HG03280 (cell line): Measurements from ENCODE around the gene GCNT3.

ENCODE experiments used
- ATAC-seq: cut with Tn5 transposase; IDR thresholded peaks from one replicate; pipeline ENCODE4 v1.9.1; 2021; ENCODE audit warnings: mild to moderate bottlenecking, moderate library complexity; ENCODE audit not compliant: unreplicated experiment

GCNT3 gene, protein sequence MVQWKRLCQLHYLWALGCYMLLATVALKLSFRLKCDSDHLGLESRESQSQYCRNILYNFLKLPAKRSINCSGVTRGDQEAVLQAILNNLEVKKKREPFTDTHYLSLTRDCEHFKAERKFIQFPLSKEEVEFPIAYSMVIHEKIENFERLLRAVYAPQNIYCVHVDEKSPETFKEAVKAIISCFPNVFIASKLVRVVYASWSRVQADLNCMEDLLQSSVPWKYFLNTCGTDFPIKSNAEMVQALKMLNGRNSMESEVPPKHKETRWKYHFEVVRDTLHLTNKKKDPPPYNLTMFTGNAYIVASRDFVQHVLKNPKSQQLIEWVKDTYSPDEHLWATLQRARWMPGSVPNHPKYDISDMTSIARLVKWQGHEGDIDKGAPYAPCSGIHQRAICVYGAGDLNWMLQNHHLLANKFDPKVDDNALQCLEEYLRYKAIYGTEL

DNA sequence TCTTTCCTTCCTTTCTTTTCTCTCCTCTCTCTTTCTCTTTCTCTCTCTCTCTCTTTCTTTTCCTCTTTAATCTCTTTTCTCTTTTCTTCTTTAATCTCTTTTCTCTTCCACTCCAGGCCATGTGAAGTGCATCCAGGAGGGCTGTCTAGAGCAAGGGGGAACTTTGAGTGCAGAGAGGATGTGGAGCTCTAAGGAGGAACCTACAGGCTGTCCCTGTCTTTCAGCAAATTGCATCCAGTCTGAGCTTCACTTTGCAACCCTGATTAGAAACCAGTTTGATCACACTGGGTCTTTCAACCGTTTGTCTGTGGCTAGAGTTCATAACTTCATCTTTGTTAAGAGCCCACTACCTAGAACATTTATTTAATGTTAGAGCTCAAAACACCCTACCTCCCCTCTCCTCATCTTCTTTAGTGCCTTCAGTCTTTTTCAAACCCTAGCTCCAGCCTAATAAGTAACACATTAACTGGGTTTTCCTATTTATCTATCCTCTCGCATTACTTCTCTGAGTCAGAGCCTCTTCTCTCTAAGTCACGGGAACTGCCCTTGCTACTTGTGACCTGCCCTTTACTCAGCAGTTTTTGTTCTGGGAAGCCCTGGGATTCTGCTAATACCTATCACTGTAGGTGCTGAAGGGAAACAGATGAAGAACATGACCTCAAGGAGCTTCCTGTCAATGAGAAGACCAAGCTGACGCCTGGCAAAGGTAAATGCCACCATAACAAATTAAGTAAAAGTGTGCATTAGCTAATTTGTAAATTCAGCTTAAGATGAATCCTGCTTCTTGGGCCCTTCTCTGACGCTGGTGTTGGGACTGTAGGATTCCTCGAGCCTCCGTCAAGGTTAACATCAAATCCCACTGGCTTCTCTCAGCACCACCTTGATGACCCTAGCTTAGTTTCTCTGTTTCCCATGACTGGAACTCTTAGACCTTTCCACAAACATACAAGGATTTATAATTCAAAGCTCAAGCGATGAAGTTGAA, at the start of gene GCNT3:
GCNT3 (plus strand) TSS at position 508 of the 985 bp plus-strand sequence. CDS start 6,456 bp downstream, outside the sequence.
- no peak for ATAC-seq

DNA sequence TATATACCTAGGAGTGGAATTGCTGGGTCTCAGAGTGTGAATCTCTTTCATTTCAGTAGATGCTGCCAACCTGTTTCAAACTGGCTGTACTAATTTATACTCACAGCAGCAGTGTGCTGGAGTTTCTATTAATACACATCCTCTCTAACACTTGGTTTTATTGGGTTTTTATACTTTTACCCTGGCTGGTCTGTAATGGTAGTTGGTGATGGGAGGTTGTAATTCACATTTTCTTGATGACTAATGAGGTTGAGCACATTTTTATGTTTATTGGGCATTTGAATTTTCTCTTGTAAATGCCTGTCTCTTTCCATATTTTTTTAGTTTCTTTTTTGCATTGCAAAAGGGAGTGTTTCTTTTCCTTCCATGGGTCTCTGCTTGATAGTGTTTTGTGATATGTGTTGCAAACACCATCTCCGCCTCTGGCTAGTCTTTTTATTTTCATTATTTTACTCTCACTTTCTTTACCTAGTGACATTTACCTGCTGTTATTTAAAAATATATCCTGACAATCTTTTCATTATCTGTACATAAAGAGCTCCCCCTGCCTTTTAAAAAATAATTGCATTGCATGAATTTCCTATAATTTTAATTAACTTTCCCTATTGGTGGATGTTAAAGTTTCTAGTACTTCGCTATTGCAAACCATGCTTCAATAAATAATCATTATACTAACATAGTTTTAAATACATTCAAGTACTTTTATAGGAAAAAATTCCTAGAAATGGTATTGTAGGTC, 49.0 kb upstream of the GCNT3 start:
- no peak for ATAC-seq

DNA sequence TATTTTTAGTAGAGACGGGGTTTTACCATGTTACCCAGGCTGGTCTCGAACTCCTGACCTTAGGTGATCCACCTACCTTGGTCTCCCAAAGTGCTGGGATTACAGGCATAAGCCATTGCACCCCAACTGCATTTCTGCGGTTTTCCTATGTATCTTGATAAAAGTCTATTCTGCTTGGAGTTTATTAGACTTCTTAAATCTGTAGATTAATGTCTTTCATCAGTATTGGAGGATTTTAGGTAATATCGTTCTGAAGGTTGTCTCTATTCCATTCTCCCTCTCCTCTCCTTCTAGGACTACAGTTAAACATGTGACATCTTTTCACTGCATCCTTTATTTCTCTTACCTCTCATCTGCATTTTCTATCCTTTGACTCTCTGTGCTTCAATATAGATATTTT, 46.3 kb upstream of the GCNT3 start:
- no peak for ATAC-seq

DNA sequence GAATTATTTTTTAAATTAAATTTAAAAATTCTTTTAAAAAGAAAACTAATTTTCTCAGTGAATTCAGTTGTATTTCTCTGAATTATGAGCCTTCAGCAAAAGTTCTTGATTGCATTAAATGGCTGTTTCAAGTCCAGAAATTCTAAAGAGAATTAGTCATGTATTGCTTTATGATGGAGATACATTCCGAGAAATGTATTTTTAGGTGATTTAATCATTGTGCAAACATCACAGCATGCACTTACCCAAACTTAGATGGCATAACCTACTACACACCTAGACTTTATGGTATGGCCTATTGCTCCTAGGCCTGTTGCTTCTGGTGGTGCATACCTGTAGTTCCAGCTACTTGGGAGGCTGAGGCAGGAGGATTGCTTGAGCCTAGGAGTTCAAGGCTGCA, 44.3 kb upstream of the GCNT3 start:
- ATAC-seq = no peak

DNA sequence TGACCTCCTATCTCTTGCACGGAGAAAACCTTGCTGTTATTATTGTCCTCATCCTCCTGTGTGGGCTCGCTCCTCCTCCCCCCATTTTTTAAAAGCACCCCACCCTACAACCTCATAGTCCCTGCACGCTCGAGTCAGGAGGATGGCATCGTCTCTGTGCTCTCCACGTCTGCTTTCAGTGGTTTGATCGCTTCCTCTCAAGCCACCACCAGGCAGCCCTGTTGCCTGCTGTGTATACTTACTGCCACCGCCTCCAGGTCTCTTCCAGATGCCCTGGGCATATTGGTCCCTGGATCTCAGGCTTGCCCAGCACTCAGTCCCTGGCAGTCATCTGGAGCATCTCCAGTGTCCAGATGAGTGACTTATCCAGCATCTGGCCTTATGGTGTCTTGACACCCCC, 42.1 kb upstream of the GCNT3 start:
- ATAC-seq = no peak

DNA sequence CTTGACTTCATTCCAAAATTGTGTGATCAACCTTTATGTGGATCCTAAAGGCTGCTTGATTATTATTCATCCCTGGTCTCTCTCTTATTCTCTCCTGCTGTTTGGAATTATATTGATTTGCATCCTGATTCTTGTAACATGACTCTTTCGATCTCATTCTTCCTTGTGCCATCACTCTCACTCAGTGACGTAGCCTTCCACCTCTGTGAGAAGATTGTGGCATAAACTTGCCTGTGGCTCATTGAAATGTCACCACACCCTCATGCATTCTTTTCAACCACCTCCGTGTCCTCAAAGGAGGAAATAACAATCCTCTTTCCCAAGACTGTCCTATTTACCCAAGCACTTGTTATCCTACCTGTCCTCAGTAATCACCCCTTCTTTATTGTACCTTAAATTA, 41.3 kb upstream of the GCNT3 start:
- ATAC-seq = no peak

DNA sequence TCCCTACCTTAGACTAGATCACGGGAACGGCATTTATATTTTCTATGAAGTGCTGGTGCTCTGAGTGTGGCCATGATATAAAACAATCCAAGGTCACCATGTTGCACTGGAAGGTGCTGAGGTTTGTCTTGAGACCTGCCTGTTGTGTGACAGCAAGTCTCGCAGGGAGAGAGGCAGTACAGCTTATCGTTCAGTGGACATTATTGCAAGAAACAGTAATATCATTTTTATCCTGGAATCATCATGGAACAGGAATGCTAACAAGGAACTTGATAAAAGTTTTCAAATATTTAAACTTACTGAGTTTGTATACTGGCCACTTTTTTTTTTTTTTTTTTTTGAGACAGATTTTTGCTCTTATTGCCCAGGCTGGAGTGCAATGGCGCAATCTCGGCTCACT, 40.0 kb upstream of the GCNT3 start:
- no peak for ATAC-seq

DNA sequence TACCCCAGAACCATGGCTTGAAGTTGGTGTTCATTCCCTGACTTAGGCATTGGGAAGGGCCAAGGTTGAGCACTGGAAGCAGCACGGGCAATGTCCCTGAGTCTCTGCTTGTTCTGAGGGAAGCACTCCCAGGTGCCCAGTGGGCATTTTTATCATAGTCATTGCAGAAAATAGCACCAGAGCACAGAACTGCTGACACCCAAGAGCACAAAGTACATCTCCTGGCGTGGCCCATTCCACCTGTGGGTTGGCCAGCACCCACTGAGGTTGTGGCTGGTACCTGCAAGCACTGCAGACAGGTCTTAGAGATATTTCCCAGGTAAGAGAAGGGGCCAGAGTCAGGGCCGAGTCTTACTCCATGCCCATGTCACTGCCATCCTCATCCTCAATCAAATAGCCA, 28.5 kb upstream of the GCNT3 start:
- ATAC-seq = no peak

DNA sequence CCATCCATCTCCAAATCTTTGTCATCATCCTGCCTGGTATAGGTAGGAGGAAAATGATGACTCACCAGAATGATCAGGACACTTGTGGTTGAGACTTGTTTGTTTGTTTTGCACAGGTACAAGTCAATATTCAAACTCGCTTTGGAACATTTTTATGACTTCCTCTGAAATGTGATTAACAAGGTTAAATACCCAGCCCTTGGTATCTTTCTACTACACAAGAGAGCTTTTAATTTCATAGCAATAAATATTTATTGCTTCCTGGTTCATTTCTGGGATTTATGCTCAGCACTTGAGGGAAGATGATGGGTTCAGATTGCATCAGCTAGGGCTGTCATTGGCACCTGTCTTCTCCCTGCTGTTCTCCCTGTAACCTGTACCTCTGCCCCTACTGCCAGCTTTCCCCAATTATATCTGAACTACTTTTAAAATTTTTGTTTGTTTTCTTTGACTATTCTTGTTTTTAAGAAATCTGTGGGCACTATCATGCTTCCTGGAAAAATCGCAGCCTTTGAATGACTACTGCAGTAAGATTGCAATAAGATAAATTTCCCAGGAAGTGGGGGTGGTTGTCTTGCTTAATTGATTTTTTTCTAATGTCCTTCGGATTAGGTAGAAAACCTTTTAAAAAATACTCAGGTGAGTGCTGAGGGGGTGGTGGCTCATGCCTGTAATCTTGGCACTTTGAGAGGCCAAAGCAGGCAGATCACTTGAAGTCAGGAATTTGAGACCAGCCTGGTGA, 24.3 kb upstream of the GCNT3 start:
- ATAC-seq = no peak

DNA sequence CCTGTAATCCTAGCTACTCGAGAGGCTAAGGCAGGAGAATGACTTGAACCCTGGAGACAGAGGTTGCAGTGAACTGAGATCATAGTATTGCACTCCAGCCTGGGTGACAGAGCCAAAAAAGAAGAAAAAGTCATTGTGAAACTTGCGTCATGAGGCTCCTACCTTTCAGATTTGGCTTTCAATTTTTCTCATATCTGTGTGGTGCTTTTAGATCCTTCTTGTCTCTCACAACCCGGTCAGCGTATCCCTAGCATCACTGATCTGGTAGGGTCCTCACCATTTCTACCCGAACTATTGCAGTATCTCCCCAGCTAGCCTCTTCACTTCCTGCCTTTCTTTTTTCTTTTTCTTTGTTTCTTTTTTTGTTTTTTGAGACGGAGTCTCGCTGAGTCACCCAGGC, 21.6 kb upstream of the GCNT3 start:
- no peak for ATAC-seq

DNA sequence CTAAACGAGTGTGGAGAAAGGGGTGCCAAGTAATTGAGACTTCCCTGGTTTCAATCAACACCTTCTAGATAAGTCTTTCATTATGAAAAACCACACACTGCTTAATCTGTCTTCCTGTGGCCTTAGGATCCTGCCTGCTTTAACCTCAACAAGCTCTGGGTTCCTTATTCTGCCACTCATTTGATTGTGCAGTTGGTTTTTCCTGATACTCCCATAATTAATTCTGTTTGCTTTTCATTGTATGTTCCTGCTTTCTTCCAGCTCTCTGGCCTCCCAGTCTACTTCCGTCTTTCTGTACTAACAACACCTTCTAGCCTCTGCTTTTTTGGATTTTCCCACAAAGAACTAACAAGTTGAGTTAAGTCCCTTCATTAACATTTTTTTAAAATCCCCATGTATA, 20.2 kb upstream of the GCNT3 start:
- ATAC-seq = no peak

DNA sequence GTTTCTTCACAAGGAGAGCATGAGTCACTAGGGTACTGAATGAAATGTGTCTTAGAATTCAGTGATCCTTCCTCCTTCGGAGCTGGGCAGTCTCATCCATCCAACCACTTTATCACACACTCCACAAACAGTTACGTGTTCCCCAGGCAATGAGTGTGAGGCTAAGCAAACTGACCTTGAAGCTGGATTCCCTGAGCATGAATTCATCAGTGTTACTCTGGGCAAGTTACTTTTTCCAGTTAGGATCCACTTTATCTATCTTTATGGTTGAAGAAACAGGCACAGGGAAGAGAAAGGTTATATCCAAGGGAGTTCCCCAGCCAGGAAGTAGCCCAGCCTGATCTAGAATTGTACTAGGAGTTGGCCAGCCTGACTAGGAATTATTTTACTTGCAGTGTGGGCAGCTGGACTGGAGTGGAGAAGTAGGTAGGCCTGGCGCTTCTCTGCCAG, 17.1 kb upstream of the GCNT3 start:
- no peak for ATAC-seq

DNA sequence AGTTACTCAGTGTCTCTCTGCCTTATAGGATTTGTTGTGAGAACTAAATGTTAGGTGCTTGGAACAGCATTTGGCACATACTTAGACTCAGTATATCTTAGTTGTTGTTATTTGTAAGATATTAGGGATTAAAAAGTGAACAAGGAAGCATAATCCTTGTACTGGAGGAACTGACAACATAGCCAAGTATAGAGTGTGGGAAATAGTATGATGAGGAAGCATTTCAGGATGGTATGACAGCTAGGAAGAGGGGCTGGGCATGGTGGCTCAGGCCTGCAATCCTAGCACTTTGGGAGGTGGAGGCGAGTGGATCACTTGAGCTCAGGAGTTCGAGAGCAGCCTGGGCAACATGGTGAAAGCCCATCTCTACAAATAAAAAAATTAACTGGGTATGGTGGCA, 16.6 kb upstream of the GCNT3 start:
- ATAC-seq = no peak

DNA sequence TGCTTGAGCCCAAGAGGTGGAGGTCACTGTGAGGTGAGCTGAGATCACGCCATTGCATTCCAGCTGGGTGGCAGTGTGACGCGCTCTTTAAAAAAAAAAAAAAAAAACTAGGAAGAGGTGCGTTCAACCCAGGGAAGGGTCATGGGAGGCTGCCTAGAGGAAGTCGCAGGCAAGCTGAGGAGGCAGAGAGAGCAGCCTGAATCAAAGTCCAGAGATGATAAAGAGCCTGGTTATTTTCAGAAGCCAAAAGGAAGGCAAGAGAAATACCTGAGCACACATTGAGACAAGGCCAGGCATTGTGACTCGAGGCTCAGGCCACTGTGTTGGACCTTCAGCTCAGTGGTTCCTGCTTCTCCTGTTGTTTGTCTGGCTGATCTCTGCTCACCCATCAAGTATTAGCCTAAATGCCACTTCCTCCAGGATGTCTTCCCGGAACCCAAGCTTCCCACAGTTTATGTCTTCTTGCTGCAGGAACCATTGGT, 16.1 kb upstream of the GCNT3 start:
- no peak for ATAC-seq

DNA sequence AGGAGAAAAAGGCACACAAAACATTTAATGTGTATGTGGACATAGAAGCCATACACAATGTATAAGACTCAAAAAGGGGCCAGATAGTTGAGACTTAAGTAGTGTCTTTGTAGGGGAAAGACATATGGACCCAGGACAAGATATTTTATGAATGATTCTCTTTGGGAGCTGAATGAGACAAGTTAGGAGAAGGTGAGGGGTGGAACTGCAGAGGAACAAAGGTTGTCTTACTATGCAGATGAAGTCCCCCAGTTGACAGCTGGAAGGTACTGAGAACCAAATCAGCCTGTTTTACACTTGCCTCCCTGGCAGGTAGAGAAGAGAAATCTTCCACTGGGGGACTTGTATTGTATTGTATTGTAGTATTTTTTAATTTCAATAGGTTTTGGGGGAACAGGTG, 14.9 kb upstream of the GCNT3 start:
- no peak for ATAC-seq

DNA sequence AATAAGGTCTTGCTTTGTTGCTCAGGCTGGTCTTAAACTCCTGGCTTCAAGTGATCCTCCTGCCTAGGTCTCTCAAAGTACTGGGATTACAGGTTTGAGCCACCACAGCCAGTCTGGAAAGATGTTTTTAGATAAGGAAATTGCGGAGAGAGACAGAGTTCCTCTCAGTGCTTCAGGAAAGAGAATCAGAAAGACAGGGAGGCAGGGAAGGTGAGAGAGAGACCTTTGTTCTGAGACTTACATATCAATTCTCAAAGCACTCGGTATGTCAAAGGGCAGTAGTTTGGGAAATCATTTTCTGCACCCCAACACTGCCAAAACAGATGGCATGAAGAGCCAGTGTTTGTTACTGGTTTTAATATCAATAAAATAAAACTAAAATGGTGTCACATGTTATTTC, 13.1 kb upstream of the GCNT3 start:
- ATAC-seq = no peak

DNA sequence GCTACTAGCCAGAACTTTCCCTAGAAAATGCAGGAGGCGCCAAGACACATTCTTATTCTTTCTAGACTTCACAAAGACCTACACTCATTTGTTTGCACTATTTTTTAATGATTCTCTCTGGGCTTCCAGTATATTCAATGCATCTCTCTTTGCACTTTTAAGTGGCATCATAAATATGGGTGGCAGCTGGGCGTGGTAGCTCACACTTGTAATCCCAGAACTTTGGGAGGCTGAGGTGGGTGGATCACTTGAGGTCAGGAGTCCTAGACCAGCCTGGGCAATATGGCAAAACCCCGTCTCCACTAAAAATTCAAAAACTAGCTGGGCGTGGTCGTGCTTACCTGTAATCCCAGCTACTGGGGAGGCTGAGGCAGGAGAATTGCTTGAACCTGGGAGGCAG, 5.6 kb upstream of the GCNT3 start:
- ATAC-seq = no peak

DNA sequence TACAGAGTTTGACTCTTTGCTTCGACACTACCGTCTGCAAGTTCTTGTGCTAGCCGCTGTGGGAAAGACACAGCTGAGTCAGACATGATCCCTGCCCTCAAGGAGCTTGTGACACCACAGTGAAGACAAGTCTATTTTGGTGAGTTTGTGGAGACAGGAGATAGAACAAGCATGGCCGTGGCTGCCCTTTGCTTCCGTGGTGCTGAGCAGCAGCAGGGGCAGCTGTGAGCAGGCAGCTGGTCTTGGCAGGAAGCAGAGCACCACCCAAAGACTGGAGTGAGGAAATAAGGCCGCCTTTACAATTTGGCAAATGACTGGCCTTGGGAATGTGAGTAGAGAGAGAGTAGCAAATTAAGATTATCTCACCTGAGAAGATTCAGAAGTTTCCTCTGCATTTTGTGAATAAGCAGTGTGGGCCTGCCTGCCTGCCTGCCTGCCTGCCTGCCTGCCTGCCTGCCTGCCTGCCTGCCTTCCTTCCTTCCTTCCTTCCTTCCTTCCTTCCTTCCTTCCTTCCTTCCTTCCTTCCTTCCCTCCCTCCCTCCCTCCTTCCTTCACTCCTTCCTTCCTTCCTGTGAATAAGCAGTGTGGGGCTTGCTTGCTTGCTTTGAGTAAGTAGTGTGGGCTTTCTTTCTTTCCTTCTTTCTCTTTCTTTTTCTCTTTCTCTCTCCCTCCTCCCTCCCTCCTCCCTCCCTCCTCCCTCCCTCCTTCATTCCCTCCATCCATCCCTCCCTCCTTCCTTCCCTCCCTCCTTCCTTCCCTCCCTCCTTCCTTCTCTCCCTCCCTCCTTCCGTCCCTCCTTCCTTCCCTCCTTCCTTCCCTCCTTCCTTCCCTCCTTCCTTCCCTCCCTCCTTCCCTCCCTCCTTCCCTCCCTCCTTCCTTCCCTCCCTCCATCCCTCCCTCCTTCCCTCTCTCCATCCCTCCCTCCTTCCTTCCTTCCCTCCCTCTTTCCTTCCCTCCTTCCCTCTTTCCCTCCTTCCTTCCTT, 1.6 kb upstream of the GCNT3 start:
- no peak for ATAC-seq

DNA sequence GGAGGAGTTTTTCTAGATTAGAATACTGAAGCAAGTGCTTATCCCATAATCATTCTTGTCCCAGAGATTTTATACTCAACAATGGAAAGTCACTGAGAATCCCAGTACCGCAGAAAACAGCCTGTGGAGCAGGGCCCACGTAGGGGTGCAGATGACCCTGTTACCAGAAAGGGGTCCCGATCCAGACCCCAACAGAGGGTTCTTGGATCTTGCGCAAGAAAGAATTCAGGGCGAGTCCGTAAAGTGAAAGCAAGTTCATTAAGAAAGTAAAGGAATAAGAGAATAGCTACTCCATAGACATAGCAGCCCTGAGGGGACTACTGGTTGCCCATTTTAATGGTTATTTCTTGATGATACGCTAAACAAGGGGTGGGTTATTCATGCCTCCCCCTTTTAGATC, 2.6 kb downstream of the GCNT3 start:
- no peak for ATAC-seq
